SK-N-SH treated with all-trans-retinoic acid at 6 μM for 48 hours (cell line): ENCODE data around the gene OSM.

Source experiments
- ATAC-seq: fragments of 200-7000 bp; cut with Tn5 transposase; 3 replicates; pipeline ENCODE4 v1.9.1; 2020; ENCODE audit warnings: mild to moderate bottlenecking, moderate library complexity
- ARNTL ChIP-seq: fragments of 450-650 bp; formaldehyde crosslinking; IDR thresholded peaks from 2 replicates; pipeline ENCODE4 v1.5.0; 2020; ENCODE audit warnings: low read depth, mild to moderate bottlenecking, moderate library complexity, borderline replicate concordance
- BACH2 ChIP-seq: fragments of 250-450 bp; sonication (Bioruptor Pico); IDR thresholded peaks from 2 replicates; pipeline ENCODE4 v1.9.0; 2021; ENCODE audit warnings: mild to moderate bottlenecking, borderline replicate concordance
- CREB5 ChIP-seq: fragments of 250-450 bp; sonication (Bioruptor Pico); IDR thresholded peaks from 2 replicates; pipeline ENCODE4 v1.5.1; 2020; ENCODE audit warnings: low read depth, mild to moderate bottlenecking, moderate library complexity
- CSDC2 ChIP-seq: fragments of 250-450 bp; sonication (Bioruptor Pico); IDR thresholded peaks from 2 replicates; pipeline ENCODE4 v1.5.0; 2020; ENCODE audit warnings: mild to moderate bottlenecking, moderate library complexity
- ESRRG ChIP-seq: fragments of 250-450 bp; sonication (Bioruptor Pico); IDR thresholded peaks from 2 replicates; pipeline ENCODE4 v1.6.1; 2021; ENCODE audit warnings: mild to moderate bottlenecking
- GLIS3 ChIP-seq: fragments of 250-450 bp; sonication (Bioruptor Pico); IDR thresholded peaks from 2 replicates; pipeline ENCODE4 v1.5.0; 2020; ENCODE audit warnings: mild to moderate bottlenecking, moderate library complexity
- ISL1 ChIP-seq: fragments of 250-450 bp; sonication (Bioruptor Pico); IDR thresholded peaks from 2 replicates; pipeline ENCODE4 v2.1.2; 2022; ENCODE audit warnings: mild to moderate bottlenecking, moderate library complexity
- OSR1 ChIP-seq: fragments of 250-450 bp; sonication (Bioruptor Pico); IDR thresholded peaks from 2 replicates; pipeline ENCODE4 v1.8.0; 2022; ENCODE audit warnings: moderate library complexity, mild to moderate bottlenecking, inconsistent platforms
- PATZ1 ChIP-seq: fragments of 250-450 bp; sonication (Bioruptor Pico); IDR thresholded peaks from 2 replicates; pipeline ENCODE4 v1.8.0; 2020; ENCODE audit warnings: mild to moderate bottlenecking, moderate library complexity, borderline replicate concordance
- POU6F1 ChIP-seq: fragments of 250-450 bp; sonication (Bioruptor Pico); IDR thresholded peaks from 2 replicates; pipeline ENCODE4 v1.8.0; 2021; ENCODE audit warnings: low read depth, mild to moderate bottlenecking, moderate library complexity, borderline replicate concordance
- PPARA ChIP-seq: fragments of 250-450 bp; sonication (Bioruptor Pico); IDR thresholded peaks from 2 replicates; pipeline ENCODE4 v1.5.0; 2020; ENCODE audit warnings: mild to moderate bottlenecking, borderline replicate concordance
- SNAI2 ChIP-seq: fragments of 250-450 bp; sonication (Bioruptor Pico); IDR thresholded peaks from 2 replicates; pipeline ENCODE4 v1.5.0; 2020; ENCODE audit warnings: mild to moderate bottlenecking, moderate library complexity
- TCF4 ChIP-seq: fragments of 250-450 bp; sonication (Bioruptor Pico); IDR thresholded peaks from 2 replicates; pipeline ENCODE4 v1.8.0; 2021; ENCODE audit warnings: mild to moderate bottlenecking, moderate library complexity, borderline replicate concordance
- TOX ChIP-seq: fragments of 250-450 bp; sonication (Bioruptor Pico); IDR thresholded peaks from 2 replicates; pipeline ENCODE4 v1.8.0; 2021; ENCODE audit warnings: mild to moderate bottlenecking, moderate library complexity, borderline replicate concordance
- TSHZ2 ChIP-seq: fragments of 250-450 bp; sonication (Bioruptor Pico); IDR thresholded peaks from 2 replicates; pipeline ENCODE4 v1.5.0; 2020; ENCODE audit warnings: mild to moderate bottlenecking, moderate library complexity
- ZFP3 ChIP-seq: fragments of 250-450 bp; sonication (Bioruptor Pico); IDR thresholded peaks from 2 replicates; pipeline ENCODE4 v1.5.0; 2020; ENCODE audit warnings: mild to moderate bottlenecking, moderate library complexity
- ZFP30 ChIP-seq: fragments of 450-650 bp; formaldehyde crosslinking; IDR thresholded peaks from 2 replicates; pipeline ENCODE4 v1.5.0; 2022; ENCODE audit warnings: mild to moderate bottlenecking, moderate library complexity
- ZNF565 ChIP-seq: fragments of 450-650 bp; formaldehyde crosslinking; conservative IDR thresholded peaks from 2 replicates; pipeline ENCODE4 v1.5.0; 2020; ENCODE audit warnings: low read depth, mild to moderate bottlenecking, moderate library complexity
- ZNF70 ChIP-seq: fragments of 450-650 bp; formaldehyde crosslinking; IDR thresholded peaks from 2 replicates; pipeline ENCODE4 v1.5.0; 2020; ENCODE audit warnings: mild to moderate bottlenecking, moderate library complexity
- ZNF8 ChIP-seq: fragments of 450-650 bp; formaldehyde crosslinking; IDR thresholded peaks from 2 replicates; pipeline ENCODE4 v1.5.0; 2020; ENCODE audit warnings: mild to moderate bottlenecking, moderate library complexity

The OSM gene

GRCh38 chr22:30302810-30303138, 36.1 kb upstream of the OSM start:
- ATAC-seq, result no peak
- no peak for TF ChIP-seq ZNF8 (CRISPR knock-in tag)
- TF ChIP-seq ZNF70, result no peak
- TF ChIP-seq PATZ1, result no peak
- no peak for TF ChIP-seq POU6F1
- no peak for TF ChIP-seq SNAI2 (CRISPR knock-in tag)
- no peak for TF ChIP-seq ZFP30 (CRISPR knock-in tag)
- TF ChIP-seq TOX (CRISPR knock-in tag), result no peak

- no peak for ATAC-seq
- no peak for TF ChIP-seq ZFP30 (CRISPR knock-in tag)
- TF ChIP-seq ZNF565 (CRISPR knock-in tag), result no peak
- TF ChIP-seq SNAI2 (CRISPR knock-in tag), result no peak
- TF ChIP-seq TSHZ2 (CRISPR knock-in tag), result no peak
- TF ChIP-seq PPARA, result no peak
- no peak for TF ChIP-seq ZNF8 (CRISPR knock-in tag)
- no peak for TF ChIP-seq CREB5
- no peak for TF ChIP-seq BACH2 (CRISPR knock-in tag)
- TF ChIP-seq, all 23 proteins: peak for 0
These were observed 35.6 kb upstream of the OSM start for GRCh38 chr22:30301995-30302809.

GRCh38 chr22:30299322-30299721, 32.7 kb upstream of the OSM start:
- no peak for TF ChIP-seq ZFP3 (CRISPR knock-in tag)
- no peak for TF ChIP-seq ZNF70
- TF ChIP-seq ZNF565 (CRISPR knock-in tag), result no peak
- TF ChIP-seq GLIS3 (CRISPR knock-in tag), result no peak
- no peak for TF ChIP-seq ZNF8 (CRISPR knock-in tag)
- TF ChIP-seq ARNTL (CRISPR knock-in tag), result no peak
- TF ChIP-seq TSHZ2 (CRISPR knock-in tag), result no peak
- no peak for TF ChIP-seq OSR1 (CRISPR knock-in tag)
- no peak for TF ChIP-seq ZFP30 (CRISPR knock-in tag)
- TF ChIP-seq CREB5, result no peak
- no peak for TF ChIP-seq POU6F1
- TF ChIP-seq SNAI2 (CRISPR knock-in tag), result no peak
- TF ChIP-seq ESRRG (CRISPR knock-in tag), result no peak
- no peak for TF ChIP-seq CSDC2 (CRISPR knock-in tag)
- no peak for TF ChIP-seq ISL1
- no peak for TF ChIP-seq TCF4 (CRISPR knock-in tag)
- ATAC-seq, result no peak
